Stimulated activated naive B cell treated with anti-CD40 and anti-IgM and Interleukin-4, amounts not matched to agents 10 μg/mL and 1 μg/mL and 100 μg/mL, for 72 hours (primary cell): ENCODE results near the gene PCNX2.

Source experiments
- ATAC-seq, 2 donors: fragments of 150-1000 bp; cut with Tn5 transposase; replicated peaks; 2 replicates each; pipeline ENCODE4 v1.10.0; 2021; ENCODE audit warnings: moderate library complexity in 1 of 2
- DNase-seq: peaks from one replicate; pipeline ENCODE4 v3.0.0; 2021
- H3K27ac Mint-ChIP-seq: one replicate; pipeline ENCODE4 v1.8.0; 2022; ENCODE audit warnings: mild to moderate bottlenecking, mixed read lengths
- H3K27me3 Mint-ChIP-seq, 2 donors: one replicate each; pipeline ENCODE4 v1.8.0; 2022; ENCODE audit warnings: mixed read lengths in 2 of 2
- H3K36me3 Mint-ChIP-seq, 2 donors: one replicate each; pipeline ENCODE4 v1.8.0; 2022; ENCODE audit warnings: mixed read lengths in 2 of 2, mild to moderate bottlenecking in 1 of 2
- H3K4me1 Mint-ChIP-seq, 2 donors: one replicate each; pipeline ENCODE4 v1.8.0; 2022; ENCODE audit warnings: mixed read lengths in 2 of 2, mild to moderate bottlenecking in 1 of 2
- H3K4me3 Mint-ChIP-seq, 2 donors: one replicate each; pipeline ENCODE4 v1.8.0; 2022; ENCODE audit warnings: mild to moderate bottlenecking in 2 of 2, mixed read lengths in 2 of 2, moderate library complexity in 1 of 2
- H3K9me3 Mint-ChIP-seq, 2 donors: one replicate each; pipeline ENCODE4 v1.8.0; 2022; ENCODE audit warnings: mixed read lengths in 2 of 2, mild to moderate bottlenecking in 1 of 2

PCNX2 gene

GRCh38 chr1:233295237-233295974, at the start of gene PCNX2:
Gene PCNX2, minus strand, starts transcription at chr1:233295725. Its CDS starts 247 bp downstream, at chr1:233295478.
- Mint-ChIP-seq H3K36me3 (no peaks in the 10 kb centered on the region), H3K9me3 (no peaks in the 10 kb centered on the region), H3K4me1 (peaks cover 16 to 23% of the 10 kb centered on the region in 2 donors), H3K27ac (peak within 1 kb of the TSS; percentile 87), H3K4me3 (peak within 1 kb of the TSS; percentile 89 to 92), H3K27me3 (no peaks in the 10 kb centered on the region)
- ATAC-seq (peak; percentile 94 to 95), DNase-seq (peak; percentile 49)

GRCh38 chr1:233343262-233343661, 47.7 kb upstream of the PCNX2 start:
- Mint-ChIP-seq H3K27me3 (peaks cover 13 to 18% of the 10 kb centered on the region in 2 donors), H3K4me3 (no peak overlapping the region), H3K27ac (no peak overlapping the region), H3K36me3 (peaks cover 1 to 9% of the 10 kb centered on the region in 2 donors), H3K9me3 (peaks cover 2 to 4% of the 10 kb centered on the region in 2 donors), H3K4me1 (peaks cover 0 to 5% of the 10 kb centered on the region in 2 donors)
- DNase-seq: no peak
- no peak for ATAC-seq

- Mint-ChIP-seq H3K9me3 (peaks cover 2 to 4% of the 10 kb centered on the region in 2 donors), H3K27me3 (peaks cover 13 to 22% of the 10 kb centered on the region in 2 donors)
- ATAC-seq: no peak
Measured at GRCh38 chr1:233342086-233342485, 46.6 kb upstream of the PCNX2 start.

GRCh38 chr1:233340966-233341516, 45.5 kb upstream of the PCNX2 start:
- DNase-seq (no peak), ATAC-seq (no peak)
- Mint-ChIP-seq H3K27me3 (peaks cover 17 to 28% of the 10 kb centered on the region in 2 donors), H3K27ac (no peak overlapping the region), H3K36me3 (peaks cover 1 to 5% of the 10 kb centered on the region in 2 donors), H3K9me3 (peaks cover 2 to 4% of the 10 kb centered on the region in 2 donors), H3K4me3 (no peak overlapping the region), H3K4me1 (peaks cover 0 to 5% of the 10 kb centered on the region in 2 donors)

More at GRCh38 chr1:233342086-233342485, 46.6 kb upstream of the PCNX2 start:
- Mint-ChIP-seq H3K36me3 (peaks cover 1 to 5% of the 10 kb centered on the region in 2 donors), H3K27ac (no peak overlapping the region), H3K4me3 (no peak overlapping the region), H3K4me1 (peaks cover 0 to 5% of the 10 kb centered on the region in 2 donors)
- DNase-seq: no peak

- Mint-ChIP-seq H3K27me3 (peaks cover 17 to 28% of the 10 kb centered on the region in 2 donors), H3K27ac (no peak overlapping the region), H3K9me3 (peaks cover 2 to 4% of the 10 kb centered on the region in 2 donors), H3K4me3 (no peak overlapping the region), H3K36me3 (peaks cover 1 to 5% of the 10 kb centered on the region in 2 donors), H3K4me1 (peaks cover 0 to 5% of the 10 kb centered on the region in 2 donors)
- DNase-seq: no peak
- ATAC-seq: no peak
Measured at GRCh38 chr1:233340031-233340555, 44.6 kb upstream of the PCNX2 start.

GRCh38 chr1:233338102-233338501, 42.6 kb upstream of the PCNX2 start:
- peaks cover 0 to 5% of the 10 kb centered on the region in 2 donors for H3K4me1 Mint-ChIP-seq
- no peak for ATAC-seq
- peaks cover 1 to 5% of the 10 kb centered on the region in 2 donors for H3K36me3 Mint-ChIP-seq
- peaks cover 18 to 20% of the 10 kb centered on the region in 2 donors for H3K27me3 Mint-ChIP-seq
- no peak overlapping the region for H3K27ac Mint-ChIP-seq
- no peak overlapping the region for H3K4me3 Mint-ChIP-seq
- DNase-seq: no peak
- H3K9me3 Mint-ChIP-seq: peaks cover 0 to 4% of the 10 kb centered on the region in 2 donors

GRCh38 chr1:233337505-233337904, 42.0 kb upstream of the PCNX2 start:
- Mint-ChIP-seq H3K27me3 (peaks cover 14 to 18% of the 10 kb centered on the region in 2 donors), H3K9me3 (peaks cover 0 to 4% of the 10 kb centered on the region in 2 donors), H3K36me3 (peaks cover 1 to 5% of the 10 kb centered on the region in 2 donors), H3K27ac (no peak overlapping the region), H3K4me3 (no peak overlapping the region), H3K4me1 (peaks cover 0 to 5% of the 10 kb centered on the region in 2 donors)
- no peak for DNase-seq
- ATAC-seq: no peak

GRCh38 chr1:233336554-233337456, 41.3 kb upstream of the PCNX2 start:
- Mint-ChIP-seq H3K4me1 (peaks cover 0 to 7% of the 10 kb centered on the region in 2 donors), H3K4me3 (no peak overlapping the region)

GRCh38 chr1:233334092-233334491, 38.6 kb upstream of the PCNX2 start:
- H3K36me3 Mint-ChIP-seq: peaks cover 0 to 4% of the 10 kb centered on the region in 2 donors
- no peaks in the 10 kb centered on the region for H3K9me3 Mint-ChIP-seq
- H3K27ac Mint-ChIP-seq: no peak overlapping the region

More at GRCh38 chr1:233336554-233337456, 41.3 kb upstream of the PCNX2 start:
- Mint-ChIP-seq H3K27me3 (peaks cover 10 to 18% of the 10 kb centered on the region in 2 donors), H3K9me3 (peaks cover 0 to 4% of the 10 kb centered on the region in 2 donors), H3K27ac (no peak overlapping the region), H3K36me3 (peaks cover 5% of the 10 kb centered on the region in 2 donors)
- no peak for ATAC-seq
- DNase-seq: no peak

GRCh38 chr1:233333086-233333485, 37.6 kb upstream of the PCNX2 start:
- DNase-seq (no peak), ATAC-seq (no peak)
- H3K36me3 Mint-ChIP-seq: peaks cover 0 to 4% of the 10 kb centered on the region in 2 donors
- no peak overlapping the region for H3K4me3 Mint-ChIP-seq
- H3K9me3 Mint-ChIP-seq: no peaks in the 10 kb centered on the region
- peaks cover 4 to 14% of the 10 kb centered on the region in 2 donors for H3K4me1 Mint-ChIP-seq
- H3K27me3 Mint-ChIP-seq: peaks cover 16 to 19% of the 10 kb centered on the region in 2 donors
- no peak overlapping the region for H3K27ac Mint-ChIP-seq

More at GRCh38 chr1:233334092-233334491, 38.6 kb upstream of the PCNX2 start:
- H3K27me3 Mint-ChIP-seq: peaks cover 15% of the 10 kb centered on the region in 2 donors
- ATAC-seq: no peak
- no peak overlapping the region for H3K4me3 Mint-ChIP-seq
- DNase-seq: no peak
- peaks cover 5 to 9% of the 10 kb centered on the region in 2 donors for H3K4me1 Mint-ChIP-seq

GRCh38 chr1:233331676-233332519, 36.4 kb upstream of the PCNX2 start:
- no peaks in the 10 kb centered on the region for H3K9me3 Mint-ChIP-seq
- no peak for DNase-seq
- H3K27ac Mint-ChIP-seq: no peak overlapping the region
- H3K36me3 Mint-ChIP-seq: peaks cover 0 to 4% of the 10 kb centered on the region in 2 donors
- H3K4me1 Mint-ChIP-seq: peaks cover 7 to 19% of the 10 kb centered on the region in 2 donors
- ATAC-seq: no peak
- H3K4me3 Mint-ChIP-seq: no peak overlapping the region
- H3K27me3 Mint-ChIP-seq: peaks cover 14 to 15% of the 10 kb centered on the region in 2 donors

GRCh38 chr1:233328142-233328921, 32.8 kb upstream of the PCNX2 start:
- Mint-ChIP-seq H3K27me3 (peaks cover 15 to 19% of the 10 kb centered on the region in 2 donors), H3K9me3 (no peaks in the 10 kb centered on the region), H3K27ac (no peak overlapping the region), H3K4me1 (peaks cover 10 to 22% of the 10 kb centered on the region in 2 donors), H3K36me3 (peaks cover 0 to 4% of the 10 kb centered on the region in 2 donors), H3K4me3 (peak overlapping the region; percentile 78 to 80)
- ATAC-seq (peak; percentile 28 to 29), DNase-seq (peak; percentile 25)
